AML-193 (cell line): ENCODE results near the gene SLCO2B1.

Source experiments
- DNase-seq, 2 experiments: peaks; one replicate each; lab custom pipeline; 2025; lab: John Stamatoyannopoulos, UW

SLCO2B1 gene

GRCh38 chr11:75248924-75249256 lies 98.0 kb downstream of the SLCO2B1 start:
- DNase-seq = no peak

DNA sequence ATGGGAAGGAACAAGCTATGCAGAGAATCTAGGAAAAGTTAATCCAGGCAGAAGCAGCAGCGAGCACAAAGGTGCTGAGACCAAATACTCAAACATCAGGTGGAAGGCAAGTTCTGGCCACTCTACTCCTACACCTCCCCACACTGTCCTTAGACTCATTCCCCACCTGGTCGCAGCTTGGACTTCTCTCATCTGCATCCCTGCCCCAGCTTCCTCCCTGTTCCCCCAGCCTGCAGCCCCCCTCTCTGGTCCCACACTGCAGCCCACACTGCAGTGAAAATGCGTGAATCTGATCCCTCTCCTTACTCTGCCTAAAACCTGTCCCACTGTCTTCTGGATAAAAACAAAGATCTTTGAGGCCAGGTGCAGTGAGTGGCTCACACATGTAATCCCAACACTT lies 98.8 kb downstream of the SLCO2B1 start:
- no peak for DNase-seq

GRCh38 chr11:75254326-75254725 lies 103.4 kb downstream of the SLCO2B1 start:
- no peak for DNase-seq
